ENCODE results near the gene PTPRG. TPM values are rescaled to one million over a fixed set of nuclear protein-coding genes. Genes with fewer than 3 reads are reported as not detected.

Gene PTPRG
- total and polyA plus RNA-seq, 2 of the 13 experiments (the other 11 are each of a cell fraction or from before 2014, with no cell fraction given) = 8.0 to 25.3 TPM

GRCh38 chr3:61887206-61887605, 325.8 kb downstream of the PTPRG start:
- H3K27ac ChIP-seq (ENCODE audit: extremely low read length, insufficient read depth, low read length) = no peak overlapping the region
- 89% methylated on average over 1 of the region's 1 CpG for WGBS (ENCODE audit: low lambda C conversion rate)
- no peak overlapping the region for H2AFZ ChIP-seq (ENCODE audit: low read length)
- no peaks in the 10 kb centered on the region for H3K36me3 ChIP-seq (replicated peaks in 1 of 2; ENCODE audit: control insufficient read depth in 1 of 2, insufficient read depth in 2 of 2, low read length in 2 of 2)
- no peak overlapping the region for H3K4me2 ChIP-seq (ENCODE audit: low read depth, low read length)
- in situ Hi-C loops (cut with HindIII; ENCODE audit: extremely low pct_ligation_motif_present, low pct_unique_long_range_greater_than_20kb) = no loop called here
- no peaks in the 10 kb centered on the region for H3K79me2 ChIP-seq (ENCODE audit: insufficient read depth, low read length)
- POLR2A ChIA-PET = no interaction called here
- H3K4me3 ChIP-seq (replicated peaks in 1 of 3; ENCODE audit: insufficient read depth in 1 of 3, low read depth in 2 of 3, low read length in 3 of 3) = no peak overlapping the region
- no peaks in the 10 kb centered on the region for H3K9me3 ChIP-seq (ENCODE audit: low read length)
- no peak for ATAC-seq
- no peak for DNase-seq (ENCODE audit: low spot score)
- CTCF ChIA-PET (ENCODE audit: low intra/inter-chr PET ratio, low total read pairs) = no interaction called here
- FAIRE-seq = no peak
- H4K20me1 ChIP-seq (ENCODE audit: insufficient read depth, low read length) = no peaks in the 10 kb centered on the region
- H3K9ac ChIP-seq (ENCODE audit: insufficient read depth, low read depth, low read length) = no peak overlapping the region
- no peak for TF ChIP-seq SIN3B (IDR thresholded peaks at IDR 0.05; ENCODE audit: low read length)
- no peak for TF ChIP-seq ZNF569 (CRISPR knock-in tag; IDR thresholded peaks at IDR 0.05; ENCODE audit: borderline replicate concordance)
- no peak for TF ChIP-seq BHLHE40 (IDR thresholded peaks at IDR 0.05; ENCODE audit: low read length)
- no peak for TF ChIP-seq ZNF639 (CRISPR knock-in tag; conservative IDR thresholded peaks at IDR 0.05)
- no peak for TF ChIP-seq NR3C1 (CRISPR knock-in tag; IDR thresholded peaks at IDR 0.05)
- no peak for TF ChIP-seq ATF3 (CRISPR knock-in tag; IDR thresholded peaks at IDR 0.05)
- TF ChIP-seq ZNF12 (CRISPR knock-in tag; IDR thresholded peaks at IDR 0.05) = no peak
- no peak for TF ChIP-seq SNAPC5 (CRISPR knock-in tag; IDR thresholded peaks at IDR 0.05; ENCODE audit: borderline replicate concordance)
- TF ChIP-seq HNRNPK (IDR thresholded peaks at IDR 0.05; ENCODE audit: low read depth, low read length, poor library complexity, severe bottlenecking) = no peak
- TF ChIP-seq CHD4 (IDR thresholded peaks at IDR 0.05; ENCODE audit: borderline replicate concordance, low read length) = no peak
- TF ChIP-seq ZUFSP (CRISPR knock-in tag; IDR thresholded peaks at IDR 0.05; ENCODE audit: borderline replicate concordance) = no peak
- no peak for TF ChIP-seq RFX3 (CRISPR knock-in tag; IDR thresholded peaks at IDR 0.05)
- TF ChIP-seq ZNF383 (CRISPR knock-in tag; IDR thresholded peaks at IDR 0.05; ENCODE audit: borderline replicate concordance) = no peak
- no peak for TF ChIP-seq HOXA3 (CRISPR knock-in tag; IDR thresholded peaks at IDR 0.05)
- no peak for TF ChIP-seq ZNF660 (CRISPR knock-in tag; IDR thresholded peaks at IDR 0.05; ENCODE audit: borderline replicate concordance, low read depth)
- TF ChIP-seq ZNF629 (CRISPR knock-in tag; conservative IDR thresholded peaks at IDR 0.05) = no peak
- TF ChIP-seq ZNF329 (CRISPR knock-in tag; IDR thresholded peaks at IDR 0.05; ENCODE audit: low read depth) = no peak
- TF ChIP-seq GFI1 (CRISPR knock-in tag; IDR thresholded peaks at IDR 0.05; ENCODE audit: borderline replicate concordance) = no peak
- TF ChIP-seq GLI4 (CRISPR knock-in tag; IDR thresholded peaks at IDR 0.05; ENCODE audit: borderline replicate concordance) = no peak
- BruUV-seq (replicated peaks) = no TSS peak
- peaks cover 8% of the 10 kb centered on the region; the same call in 1 of the 2 replicates for H3K4me1 ChIP-seq (ENCODE audit: insufficient read depth, low read length)
- intact Hi-C loops (cut with micrococcal nuclease; ENCODE audit: unreplicated experiment) = no loop called here
- no peaks in the 10 kb centered on the region for H3K27me3 ChIP-seq (ENCODE audit: control insufficient read depth in 1 of 2, insufficient read depth in 2 of 2, low read length in 2 of 2)

Measured in HepG2 (cell line).